WERI-Rb-1 (cell line): Measurements from ENCODE around the gene FHL1.

Experiments
- DNase-seq: peaks from one replicate; pipeline ENCODE4 v3.0.0-alpha.2; 2020
- H3K27ac ChIP-seq: fragments of 250-450 bp; sonication (Bioruptor Pico); 2 replicates; pipeline ENCODE4 v1.5.1; 2020; ENCODE audit warnings: mild to moderate bottlenecking, moderate library complexity
- H3K27me3 ChIP-seq: fragments of 250-450 bp; sonication (Bioruptor Pico); 2 replicates; pipeline ENCODE4 v1.5.1; 2021; ENCODE audit warnings: mild to moderate bottlenecking, low read depth, moderate library complexity; ENCODE audit not compliant: insufficient read depth, severe bottlenecking
- H3K36me3 ChIP-seq: fragments of 250-450 bp; sonication (Bioruptor Pico); 2 replicates; pipeline ENCODE4 v1.5.1; 2020; ENCODE audit warnings: mild to moderate bottlenecking, moderate library complexity
- H3K4me3 ChIP-seq: 2 replicates; pipeline ENCODE4 v1.5.1; 2011; ENCODE audit warnings: low read depth, mild to moderate bottlenecking, control low read depth, low read length
- H3K9me3 ChIP-seq: fragments of 250-450 bp; sonication (Bioruptor Pico); 2 replicates; pipeline ENCODE4 v1.5.1; 2021; ENCODE audit warnings: mild to moderate bottlenecking, moderate library complexity; ENCODE audit not compliant: severe bottlenecking
- CTCF ChIP-seq: IDR thresholded peaks from 2 replicates; pipeline ENCODE4 v1.5.1; 2011; ENCODE audit warnings: low read depth, mild to moderate bottlenecking, control low read depth, inconsistent platforms, low read length

FHL1 gene

GRCh38 chrX:136258951-136259350 is 111.6 kb downstream of the FHL1 start:
- no peaks in the 10 kb centered on the region for H3K9me3 ChIP-seq
- H3K27ac ChIP-seq = no peak overlapping the region
- H3K27me3 ChIP-seq = peaks cover 66% of the 10 kb centered on the region
- TF ChIP-seq CTCF = no peak
- H3K4me3 ChIP-seq = no peak overlapping the region
- no peak for DNase-seq
- H3K36me3 ChIP-seq = no peaks in the 10 kb centered on the region

- Histone ChIP-seq H3K27me3 (peaks cover 60% of the 10 kb centered on the region), H3K4me3 (no peak overlapping the region), H3K9me3 (no peaks in the 10 kb centered on the region), H3K36me3 (no peaks in the 10 kb centered on the region), H3K27ac (no peak overlapping the region)
- TF ChIP-seq CTCF = no peak
- DNase-seq = no peak
These were observed 112.2 kb downstream of the FHL1 start for GRCh38 chrX:136259543-136259942.

- no peak for DNase-seq
- H3K4me3 ChIP-seq = no peak overlapping the region
- H3K36me3 ChIP-seq = no peaks in the 10 kb centered on the region
- no peaks in the 10 kb centered on the region for H3K9me3 ChIP-seq
- TF ChIP-seq CTCF = no peak
- H3K27ac ChIP-seq = no peak overlapping the region
- H3K27me3 ChIP-seq = peaks cover 55% of the 10 kb centered on the region
These were observed 113.4 kb downstream of the FHL1 start for GRCh38 chrX:136260776-136261175.
